T-cell (primary cell): ENCODE results near the gene OR4D9. TPM values are rescaled to one million over a fixed set of nuclear protein-coding genes. Genes with fewer than 3 reads are reported as not detected.

ENCODE experiments used
- ATAC-seq, 4 experiments: fragments of 200-7000 bp in 3 of 4; fragments of 150-1000 bp in 1 of 4; cut with Tn5 transposase; replicated peaks in 1 of 4; 1 replicate in 3 of 4; 2 replicates in 1 of 4; pipeline ENCODE4 v1.10.0; 2021; ENCODE audit warnings: moderate library complexity in 3 of 4, mild to moderate bottlenecking in 2 of 4, moderate number of reproducible peaks in 1 of 4
- CTCF ChIA-PET, 2 donors: fragments of 300-600 bp; sonication (Branson Sonifier 250); formaldehyde crosslinking; loops; one replicate each; lab custom pipeline; 2022; ENCODE audit warnings: antibody characterized with exemption in 2 of 2; lab: Charles Lee
- POLR2A ChIA-PET, 2 donors: fragments of 300-600 bp; sonication (Branson Sonifier 250); formaldehyde crosslinking; loops; one replicate each; lab custom pipeline; 2022; ENCODE audit warnings: antibody characterized with exemption in 2 of 2; lab: Charles Lee
- DNase-seq, 35 experiments: peaks; one replicate each; pipeline versions ENCODE4 v3.0.0 to v3.0.0-alpha.2; 2013 to 2023
- H3K27ac ChIP-seq: one replicate; pipeline ENCODE4 v1.5.1; 2013; ENCODE audit warnings: low read length
- H3K27me3 ChIP-seq, 2 experiments: replicated peaks in 1 of 2; 1 replicate in 1 of 2; 2 replicates in 1 of 2; pipeline versions ENCODE4 v1.6.1 to v1.7.0; 2013; ENCODE audit warnings: low read length in 1 of 2, mixed read lengths in 1 of 2; ENCODE audit not compliant: control insufficient read depth in 2 of 2, insufficient read depth in 2 of 2; ENCODE audit errors: extremely low read depth in 1 of 2
- H3K36me3 ChIP-seq, 2 donors: 1 replicate in 1 of 2; 2 replicates in 1 of 2; pipeline versions ENCODE4 v1.6.1 to v1.7.0; 2013; ENCODE audit warnings: low read length in 1 of 2; ENCODE audit not compliant: control insufficient read depth in 2 of 2, insufficient read depth in 1 of 2; ENCODE audit errors: extremely low read depth in 1 of 2
- H3K4me1 ChIP-seq, 2 experiments: 1 replicate in 1 of 2; 2 replicates in 1 of 2; pipeline versions ENCODE4 v1.6.1 to v1.7.0; 2013; ENCODE audit warnings: low read length in 2 of 2, mixed read lengths in 1 of 2; ENCODE audit not compliant: insufficient read depth in 2 of 2, control insufficient read depth in 1 of 2; ENCODE audit errors: extremely low read depth in 1 of 2
- H3K4me3 ChIP-seq, 2 donors: 1 replicate in 1 of 2; 2 replicates in 1 of 2; pipeline versions ENCODE4 v1.5.1 to v1.7.0; 2013; ENCODE audit warnings: mild to moderate bottlenecking in 2 of 2, low read length in 1 of 2, moderate library complexity in 1 of 2; ENCODE audit not compliant: control insufficient read depth in 1 of 2; ENCODE audit errors: extremely low read depth in 1 of 2
- H3K9me3 ChIP-seq: 2 replicates; pipeline ENCODE4 v1.7.0; 2013
- H3K27ac Mint-ChIP-seq, 2 donors: one replicate each; pipeline ENCODE4 v1.8.0; 2020 to 2021; ENCODE audit warnings: mild to moderate bottlenecking in 2 of 2, mixed read lengths in 2 of 2
- H3K27me3 Mint-ChIP-seq, 2 donors: one replicate each; pipeline ENCODE4 v1.8.0; 2021 to 2022; ENCODE audit warnings: mixed read lengths in 2 of 2
- H3K36me3 Mint-ChIP-seq: one replicate; pipeline ENCODE4 v1.8.0; 2021; ENCODE audit warnings: mixed read lengths
- H3K4me1 Mint-ChIP-seq, 3 donors: one replicate each; pipeline ENCODE4 v1.8.0; 2020 to 2022; ENCODE audit warnings: mixed read lengths in 3 of 3, mild to moderate bottlenecking in 1 of 3
- H3K4me3 Mint-ChIP-seq, 3 donors: one replicate each; pipeline ENCODE4 v1.8.0; 2020 to 2022; ENCODE audit warnings: mild to moderate bottlenecking in 3 of 3, mixed read lengths in 3 of 3, moderate library complexity in 3 of 3
- H3K9me3 Mint-ChIP-seq, 3 donors: one replicate each; pipeline ENCODE4 v1.8.0; 2020 to 2022; ENCODE audit warnings: mixed read lengths in 3 of 3
- WGBS: methylation state at CpG from one replicate; pipeline ENCODE4 v1.1.5; 2013; ENCODE audit warnings: missing lambda C conversion rate; ENCODE audit not compliant: insufficient coverage; 5-methylcytosine and 5-hydroxymethylcytosine counted together
- total RNA-seq, 35 experiments: library from RNA in 6 of 35; stranded (reverse) in 6 of 35; fragments of 120-200 nt in 1 of 35; gene quantifications; one replicate each; pipeline versions ENCODE4 v1.2.1 to v1.2.4 and lab custom pipeline; 2013 to 2026

Gene OR4D9
- total RNA-seq, 5 donors from 2014 or later (not counting 1 experiment from before 2014, with no cell fraction given), result not detected

- Mint-ChIP-seq H3K36me3 (peaks cover 3% of the 10 kb centered on the region), H3K9me3 (no peaks in the 10 kb centered on the region), H3K27ac (peak overlapping the region; percentile 90 to 92), H3K4me1 (peaks cover 33 to 41% (median 39%) of the 10 kb centered on the region in 3 donors), H3K4me3 (peak overlapping the region; percentile 85 to 89 (median 87)), H3K27me3 (peaks cover 0 to 7% of the 10 kb centered on the region in 2 donors)
- Histone ChIP-seq H3K27ac (no peak overlapping the region), H3K4me3 (peak overlapping the region; percentile 73 to 90), H3K27me3 (peaks cover under 1 to 5% of the 10 kb centered on the region in 2 experiments), H3K36me3 (no peaks in the 10 kb centered on the region), H3K4me1 (peaks cover 13 to 29% of the 10 kb centered on the region in 2 experiments), H3K9me3 (no peaks in the 10 kb centered on the region)
- ATAC-seq (no peak), DNase-seq (peak in 1 of 35 experiments; percentile 36)
- ChIA-PET POLR2A (interaction anchor here (0.6 kb wide), 3 partner anchors 215 to 1845 kb away, joined by 3 to 14 read pairs (median 4); no protein-coding TSS in a partner anchor), CTCF (no interaction called here)
- WGBS, result 69% methylated on average over 11 of the region's 30 CpGs
Observed at GRCh38 chr11:59551659-59552521, 40.6 kb downstream of the OR4D9 start.

- Mint-ChIP-seq H3K9me3 (no peaks in the 10 kb centered on the region), H3K27me3 (peaks cover 0 to 7% of the 10 kb centered on the region in 2 donors), H3K36me3 (peaks cover 3% of the 10 kb centered on the region), H3K27ac (peak overlapping the region in 1 of 2 donors; percentile 68), H3K4me3 (peak overlapping the region in 2 of 3 donors; percentile 2 to 53), H3K4me1 (peaks cover 39 to 47% (median 44%) of the 10 kb centered on the region in 3 donors)
- peaks cover 13 to 38% of the 10 kb centered on the region in 2 experiments for H3K4me1 ChIP-seq
- ChIA-PET POLR2A (interaction anchor here in 1 of 2 donors (0.6 kb wide), 1 partner anchor 241 kb away, joined by 5 read pairs; no protein-coding TSS in a partner anchor), CTCF (no interaction called here)
- no peak for DNase-seq
- H3K36me3 ChIP-seq, result no peaks in the 10 kb centered on the region
- H3K27me3 ChIP-seq, result peaks cover 2 to 8% of the 10 kb centered on the region in 2 experiments
- no peak overlapping the region for H3K27ac ChIP-seq
- ATAC-seq, result no peak
- 80% methylated on average over 1 of the region's 2 CpGs for WGBS
- H3K4me3 ChIP-seq, result no peak overlapping the region
- no peaks in the 10 kb centered on the region for H3K9me3 ChIP-seq
Observed at GRCh38 chr11:59552844-59553243, 41.5 kb downstream of the OR4D9 start.

- ChIA-PET POLR2A (no interaction called here), CTCF (no interaction called here)
- Mint-ChIP-seq H3K4me1 (peaks cover 44 to 50% (median 45%) of the 10 kb centered on the region in 3 donors), H3K36me3 (peaks cover 3% of the 10 kb centered on the region), H3K27me3 (peaks cover 0 to 7% of the 10 kb centered on the region in 2 donors), H3K9me3 (no peaks in the 10 kb centered on the region), H3K4me3 (no peak overlapping the region), H3K27ac (no peak overlapping the region)
- H3K9me3 ChIP-seq, result no peaks in the 10 kb centered on the region
- WGBS, result 92% methylated on average over 12 of the region's 21 CpGs
- H3K27me3 ChIP-seq, result peaks cover 2 to 8% of the 10 kb centered on the region in 2 experiments
- H3K4me1 ChIP-seq, result peaks cover 13 to 38% of the 10 kb centered on the region in 2 experiments
- no peak overlapping the region for H3K4me3 ChIP-seq
- H3K27ac ChIP-seq, result no peak overlapping the region
- ATAC-seq, result no peak
- H3K36me3 ChIP-seq, result no peaks in the 10 kb centered on the region
- no peak for DNase-seq
Observed at GRCh38 chr11:59553323-59553722, 42.0 kb downstream of the OR4D9 start.

- Histone ChIP-seq H3K27ac (no peak overlapping the region), H3K4me3 (peak overlapping the region; percentile 25 to 52), H3K9me3 (no peaks in the 10 kb centered on the region), H3K4me1 (peaks cover 15 to 41% of the 10 kb centered on the region in 2 experiments), H3K27me3 (peaks cover 2 to 8% of the 10 kb centered on the region in 2 experiments), H3K36me3 (no peaks in the 10 kb centered on the region)
- peaks cover 48 to 55% (median 48%) of the 10 kb centered on the region in 3 donors for H3K4me1 Mint-ChIP-seq
- H3K4me3 Mint-ChIP-seq, result peak overlapping the region; percentile 61 to 79 (median 65)
- CTCF ChIA-PET, result interaction anchor here in 1 of 2 donors (0.6 kb wide), 1 partner anchor 48 kb away, joined by 14 read pairs; no protein-coding TSS in a partner anchor
- no peak for DNase-seq
- peak overlapping the region; percentile 66 to 76 for H3K27ac Mint-ChIP-seq
- peaks cover 0 to 9% of the 10 kb centered on the region in 2 donors for H3K27me3 Mint-ChIP-seq
- peaks cover under 1% of the 10 kb centered on the region for H3K36me3 Mint-ChIP-seq
- POLR2A ChIA-PET, result interaction anchor here in 1 of 2 donors (0.6 kb wide), 1 partner anchor 110 kb away, joined by 3 read pairs; no protein-coding TSS in a partner anchor
- WGBS, result 26% methylated on average over 16 of the region's 17 CpGs
- H3K9me3 Mint-ChIP-seq, result no peaks in the 10 kb centered on the region
- no peak for ATAC-seq
Observed at GRCh38 chr11:59555601-59556114, 44.3 kb downstream of the OR4D9 start.

GRCh38 chr11:59556115-59556916, 45.0 kb downstream of the OR4D9 start:
- Mint-ChIP-seq H3K27me3 (peaks cover 0 to 4% of the 10 kb centered on the region in 2 donors), H3K4me3 (peak overlapping the region; percentile 61 to 79 (median 65)), H3K36me3 (no peaks in the 10 kb centered on the region), H3K27ac (peak overlapping the region; percentile 66 to 76), H3K9me3 (no peaks in the 10 kb centered on the region), H3K4me1 (peaks cover 46 to 55% (median 47%) of the 10 kb centered on the region in 3 donors)
- ChIA-PET POLR2A (no interaction called here), CTCF (interaction anchor here (0.6 kb wide), 2 partner anchors 47 to 198 kb away, joined by 3 to 14 read pairs; no protein-coding TSS in a partner anchor)
- Histone ChIP-seq H3K4me1 (peaks cover 14 to 39% of the 10 kb centered on the region in 2 experiments), H3K9me3 (no peaks in the 10 kb centered on the region), H3K36me3 (no peaks in the 10 kb centered on the region), H3K27ac (no peak overlapping the region), H3K4me3 (peak overlapping the region; percentile 34 to 52), H3K27me3 (peaks cover 2 to 8% of the 10 kb centered on the region in 2 experiments)
- WGBS, result 11% methylated on average over 24 of the region's 30 CpGs
- DNase-seq (peak in 34 of 35 experiments; percentile 16 to 74 (median 48)), ATAC-seq (peak in 1 of 4 experiments; percentile 18)
